Measurements from ENCODE around the gene ATP9B.

The ATP9B gene

DNA sequence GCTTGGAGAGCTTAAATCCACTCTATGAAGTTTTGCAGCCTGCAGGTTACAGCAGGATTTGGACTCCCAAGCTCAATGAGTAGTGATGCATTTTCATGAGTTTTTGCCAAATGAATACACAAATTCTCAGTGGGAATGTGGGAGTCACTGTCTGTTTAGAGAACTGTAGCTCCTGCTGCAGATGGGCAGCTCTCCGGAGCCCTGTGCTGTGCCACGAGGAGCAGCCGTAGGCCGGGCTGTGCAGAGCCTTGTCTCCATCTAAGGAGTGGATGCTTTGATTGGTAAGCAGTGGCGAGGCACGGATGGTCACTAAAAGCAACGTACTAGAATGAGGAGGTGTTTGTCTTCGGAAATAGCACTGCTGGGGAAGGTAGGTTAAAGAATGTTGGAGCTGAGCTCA is 230.5 kb downstream of the ATP9B start:
- TF ChIP-seq, protein P1, sequence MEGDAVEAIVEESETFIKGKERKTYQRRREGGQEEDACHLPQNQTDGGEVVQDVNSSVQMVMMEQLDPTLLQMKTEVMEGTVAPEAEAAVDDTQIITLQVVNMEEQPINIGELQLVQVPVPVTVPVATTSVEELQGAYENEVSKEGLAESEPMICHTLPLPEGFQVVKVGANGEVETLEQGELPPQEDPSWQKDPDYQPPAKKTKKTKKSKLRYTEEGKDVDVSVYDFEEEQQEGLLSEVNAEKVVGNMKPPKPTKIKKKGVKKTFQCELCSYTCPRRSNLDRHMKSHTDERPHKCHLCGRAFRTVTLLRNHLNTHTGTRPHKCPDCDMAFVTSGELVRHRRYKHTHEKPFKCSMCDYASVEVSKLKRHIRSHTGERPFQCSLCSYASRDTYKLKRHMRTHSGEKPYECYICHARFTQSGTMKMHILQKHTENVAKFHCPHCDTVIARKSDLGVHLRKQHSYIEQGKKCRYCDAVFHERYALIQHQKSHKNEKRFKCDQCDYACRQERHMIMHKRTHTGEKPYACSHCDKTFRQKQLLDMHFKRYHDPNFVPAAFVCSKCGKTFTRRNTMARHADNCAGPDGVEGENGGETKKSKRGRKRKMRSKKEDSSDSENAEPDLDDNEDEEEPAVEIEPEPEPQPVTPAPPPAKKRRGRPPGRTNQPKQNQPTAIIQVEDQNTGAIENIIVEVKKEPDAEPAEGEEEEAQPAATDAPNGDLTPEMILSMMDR (conservative IDR thresholded peaks at IDR 0.05; ENCODE audit: control insufficient read depth, insufficient read depth, low read depth, low read length), result no peak
- DNase-seq (ENCODE audit: low read depth), result no peak
- no peak overlapping the region for H3K4me3 ChIP-seq (ENCODE audit: control insufficient read depth, low read depth, low read length)

DNA sequence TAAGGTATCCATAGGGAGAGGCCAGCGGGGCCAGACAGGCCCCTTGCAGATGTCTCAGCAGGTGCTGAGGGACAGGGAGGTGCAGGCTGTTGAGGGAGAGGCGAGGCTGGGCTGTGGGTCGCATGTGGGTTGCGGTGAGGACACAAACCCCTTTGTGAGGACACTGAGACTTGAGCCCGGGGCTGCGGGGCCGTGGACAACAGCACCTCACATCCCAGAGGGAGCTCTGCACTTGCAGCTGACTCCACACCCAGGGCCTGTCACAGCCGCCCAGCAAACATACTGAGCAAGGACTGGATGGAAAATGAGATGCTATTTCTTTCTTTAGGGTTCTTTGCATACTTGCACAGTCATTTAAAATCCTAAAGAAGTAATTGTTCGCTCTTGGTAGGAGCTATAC is 231.2 kb downstream of the ATP9B start:
- DNase-seq (ENCODE audit: low read depth), result no peak
- TF ChIP-seq, protein P1 (conservative IDR thresholded peaks at IDR 0.05; ENCODE audit: control insufficient read depth, insufficient read depth, low read depth, low read length), result no peak
- H3K4me3 ChIP-seq (ENCODE audit: control insufficient read depth, low read depth, low read length), result no peak overlapping the region

DNA sequence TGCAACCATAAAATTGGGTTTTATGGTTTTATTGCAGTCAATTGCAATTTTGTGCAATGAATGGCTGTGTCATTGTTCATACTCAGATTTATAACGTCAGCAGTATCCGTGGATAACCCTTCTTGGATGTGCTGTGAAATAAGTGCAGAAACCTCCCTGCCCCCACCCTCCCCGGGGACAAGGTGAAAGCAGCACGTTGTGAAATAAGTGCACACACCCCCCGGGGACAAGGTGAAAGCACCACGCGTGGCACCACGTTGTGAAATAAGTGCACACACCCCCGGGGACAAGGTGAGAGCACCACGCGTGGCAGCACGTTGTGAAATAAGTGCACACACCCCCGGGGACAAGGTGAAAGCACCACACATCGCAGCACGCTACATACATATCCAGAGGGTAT is 232.9 kb downstream of the ATP9B start:
- TF ChIP-seq, protein P1 (conservative IDR thresholded peaks at IDR 0.05; ENCODE audit: control insufficient read depth, insufficient read depth, low read depth, low read length), result no peak
- H3K4me3 ChIP-seq (ENCODE audit: control insufficient read depth, low read depth, low read length), result no peak overlapping the region
- DNase-seq (ENCODE audit: low read depth), result no peak

DNA sequence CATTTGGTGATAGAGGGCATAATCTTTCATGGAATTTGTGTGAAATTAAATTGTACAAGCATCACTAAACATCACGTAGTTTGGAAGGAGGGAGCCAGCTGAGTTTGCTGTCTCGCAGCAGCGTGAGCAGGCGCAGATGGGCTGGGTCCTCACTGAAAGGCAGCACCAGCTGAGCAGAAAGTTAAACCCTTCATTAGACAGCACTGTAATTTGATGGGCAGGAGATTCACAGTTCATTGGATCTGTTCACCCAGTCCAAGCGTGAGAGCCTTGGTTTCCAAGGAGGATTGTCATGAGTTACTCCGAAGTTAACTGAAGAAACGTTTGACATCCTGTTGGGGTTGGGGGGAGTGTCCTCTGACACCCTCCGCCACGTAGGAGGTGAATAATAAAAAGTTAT is 236.7 kb downstream of the ATP9B start:
- no peak for DNase-seq (ENCODE audit: low read depth)
- no peak overlapping the region for H3K4me3 ChIP-seq (ENCODE audit: control insufficient read depth, low read depth, low read length)

DNA sequence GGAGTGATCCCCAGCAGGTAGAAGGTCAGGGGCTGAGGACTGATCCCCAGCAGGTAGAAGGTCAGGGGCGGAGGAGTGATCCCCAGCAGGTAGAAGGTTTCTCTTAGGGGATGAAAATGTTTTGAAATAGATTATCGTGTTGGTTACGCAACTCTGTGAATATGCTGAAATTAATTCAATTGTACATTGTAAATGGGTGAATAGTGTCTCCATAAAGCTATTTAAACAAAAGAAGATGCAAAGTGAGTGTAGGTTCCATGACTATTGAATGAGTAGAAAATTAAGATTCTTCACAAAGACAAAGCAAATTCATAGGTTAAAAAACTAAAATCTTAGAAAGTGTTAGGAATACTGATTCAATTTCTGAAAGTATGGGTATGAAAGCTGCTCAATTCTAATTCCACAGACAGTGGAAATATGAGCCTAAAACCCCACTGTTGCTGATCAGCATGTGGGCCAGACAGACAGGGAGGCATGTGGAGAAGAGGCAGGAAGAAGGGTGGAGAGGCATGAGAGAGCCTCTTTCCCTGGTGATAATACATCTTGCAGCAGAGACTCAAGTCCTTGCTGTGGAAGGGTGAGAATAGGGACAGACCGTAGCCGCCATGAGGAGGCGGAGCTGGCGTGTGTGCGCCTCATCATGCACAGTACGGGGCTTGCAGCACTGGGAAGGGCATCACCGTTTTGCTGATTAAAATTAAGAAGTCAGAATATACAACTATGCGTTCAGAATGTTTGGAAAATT is 240.6 kb downstream of the ATP9B start:
- TF ChIP-seq, protein P1 (conservative IDR thresholded peaks at IDR 0.05; ENCODE audit: control insufficient read depth, insufficient read depth, low read depth, low read length), result no peak
- DNase-seq (ENCODE audit: low read depth), result peak; percentile 1

More for the DNA sequence above, 236.7 kb downstream of the ATP9B start:
- TF ChIP-seq, protein P1 (conservative IDR thresholded peaks at IDR 0.05; ENCODE audit: control insufficient read depth, insufficient read depth, low read depth, low read length), result no peak

DNA sequence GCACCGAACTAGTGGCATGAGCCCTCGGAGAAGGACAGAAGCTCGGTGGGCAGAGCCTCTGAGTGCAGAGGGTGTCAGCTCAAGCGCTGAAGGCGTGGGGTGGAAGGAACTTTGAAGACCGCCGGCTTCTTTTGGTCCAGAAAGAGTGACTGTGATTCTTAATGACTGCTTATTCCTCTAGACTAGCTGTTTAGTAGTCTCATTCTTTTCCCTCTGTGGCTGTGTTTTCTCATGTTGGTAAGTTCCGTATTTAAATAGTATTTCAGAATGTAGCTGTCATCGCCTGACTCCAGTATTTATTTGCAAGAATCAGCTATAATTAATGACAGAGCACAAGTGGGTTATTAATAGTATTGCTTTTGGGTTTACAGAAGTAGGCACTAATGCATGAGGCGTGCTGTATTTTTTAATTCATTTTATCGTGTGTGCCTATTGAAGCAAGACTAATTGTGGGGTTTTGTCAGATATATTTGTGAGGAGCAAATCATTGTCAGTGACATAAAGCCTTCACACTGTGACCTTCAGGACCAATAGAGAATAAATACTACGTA is 245.7 kb downstream of the ATP9B start:
- H3K4me3 ChIP-seq (ENCODE audit: control insufficient read depth, low read depth, low read length), result no peak overlapping the region
- TF ChIP-seq, protein P1 (conservative IDR thresholded peaks at IDR 0.05; ENCODE audit: control insufficient read depth, insufficient read depth, low read depth, low read length), result no peak
- no peak for DNase-seq (ENCODE audit: low read depth)

More for the DNA sequence above, 240.6 kb downstream of the ATP9B start:
- no peak overlapping the region for H3K4me3 ChIP-seq (ENCODE audit: control insufficient read depth, low read depth, low read length)
